ENCODE data around the gene STMP1.
"Not testable (repeated sequence)": the region's sequence is repeated elsewhere in the genome, so short reads cannot be mapped to it uniquely, and the experiment has no call there.

Gene STMP1

DNA sequence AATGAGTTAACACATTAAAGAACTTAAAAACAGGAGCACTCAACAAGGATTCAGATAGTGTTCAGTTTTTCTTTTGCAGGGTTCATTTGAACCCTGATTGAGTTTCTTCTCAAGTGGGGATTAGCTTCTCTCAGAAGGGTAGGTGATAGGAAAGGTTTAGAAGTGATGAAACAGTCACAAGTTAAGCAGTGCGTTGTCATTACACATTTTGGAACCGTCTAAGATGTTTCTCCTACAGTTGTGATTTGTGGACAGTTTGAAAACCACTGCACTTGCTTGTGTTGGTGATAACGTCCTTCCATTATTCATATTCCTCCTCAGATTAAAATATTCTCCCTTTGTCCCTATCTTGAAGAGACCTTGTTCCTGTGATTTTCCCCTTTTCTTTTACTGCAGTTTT, 2.7 kb downstream of the STMP1 start:
- DNase-seq, result no peak

DNA sequence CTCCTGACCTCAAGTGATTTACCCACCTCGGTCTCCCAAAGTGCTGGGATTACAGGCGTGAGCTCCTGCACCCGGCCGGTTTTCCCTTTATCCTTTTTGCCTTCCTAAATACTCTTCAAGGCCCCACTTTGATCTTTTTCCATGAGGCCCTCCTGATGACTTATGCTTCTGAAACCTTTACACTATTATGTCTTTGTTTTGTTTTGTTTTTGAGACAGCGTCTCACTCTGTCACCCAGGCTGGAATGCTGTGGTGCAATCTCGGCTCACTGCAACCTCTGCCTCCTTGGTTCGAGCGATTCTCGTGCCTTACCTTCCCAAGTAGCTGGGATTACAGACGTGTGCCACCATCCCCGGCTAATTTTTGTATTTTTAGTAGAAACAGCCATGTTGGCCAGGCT, 3.8 kb downstream of the STMP1 start:
- DNase-seq, result no peak

DNA sequence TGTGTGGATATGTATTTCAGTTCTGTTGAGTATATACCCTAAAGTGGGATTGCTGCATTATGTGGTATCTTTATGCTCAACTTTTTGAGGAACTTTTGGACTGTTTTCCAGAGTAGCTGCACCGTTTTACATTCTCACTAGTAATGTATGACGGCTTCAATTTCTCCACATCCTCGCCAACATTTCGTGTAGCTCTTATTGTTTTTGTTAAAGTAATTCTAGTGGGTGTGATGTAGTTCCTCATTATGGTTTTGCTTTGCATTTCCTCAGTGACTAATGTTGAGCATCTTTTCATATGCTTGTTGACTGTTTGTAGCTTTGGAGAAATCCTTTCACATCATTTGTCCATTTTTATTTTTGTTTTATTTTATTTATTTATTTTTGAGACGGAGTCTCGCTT, 4.5 kb downstream of the STMP1 start:
- no peak for DNase-seq

DNA sequence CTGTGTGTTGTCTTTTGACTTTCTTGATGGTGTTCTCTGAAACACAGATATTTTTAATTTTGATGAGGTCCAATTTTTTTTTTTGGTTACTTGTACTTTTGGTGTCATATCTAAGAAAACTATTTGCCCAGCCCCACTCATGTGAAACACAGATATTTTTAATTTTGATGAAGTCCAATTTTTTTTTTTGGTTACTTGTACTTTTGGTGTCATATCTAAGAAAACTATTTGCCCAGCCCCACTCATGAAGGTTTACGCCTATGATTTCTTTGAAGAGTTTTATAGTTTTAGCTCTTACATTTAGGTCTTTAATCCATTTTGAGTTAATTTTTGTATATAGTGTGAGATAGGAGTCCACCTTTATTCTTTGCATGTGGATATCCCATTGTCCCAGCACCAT, 5.3 kb downstream of the STMP1 start:
- not testable (repeated sequence) for DNase-seq

DNA sequence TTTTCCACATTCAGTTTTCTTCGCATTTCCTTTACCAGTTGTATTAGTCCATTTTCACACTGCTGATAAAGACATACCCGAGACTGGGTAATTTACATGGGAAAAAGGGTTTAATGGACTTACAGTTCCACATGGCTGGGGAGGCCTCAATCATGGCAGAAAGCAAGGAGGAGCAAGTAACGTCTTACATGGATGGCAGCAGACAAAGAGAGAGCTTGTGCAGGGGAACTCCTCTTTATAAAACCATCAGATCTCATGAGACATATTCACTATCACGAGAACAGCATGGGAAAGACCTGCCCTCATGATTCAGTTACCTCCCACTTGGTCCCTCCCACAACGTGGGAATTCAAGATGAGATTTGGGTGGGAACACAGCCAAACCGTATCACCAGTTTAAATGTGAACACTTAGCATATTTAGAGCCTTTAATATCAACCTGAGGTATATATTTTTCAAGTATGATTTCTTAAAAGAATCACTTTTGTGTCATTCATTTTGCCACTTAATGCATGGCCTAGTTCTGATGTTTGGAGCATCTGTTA, 6.6 kb downstream of the STMP1 start:
- not testable (repeated sequence) for DNase-seq

DNA sequence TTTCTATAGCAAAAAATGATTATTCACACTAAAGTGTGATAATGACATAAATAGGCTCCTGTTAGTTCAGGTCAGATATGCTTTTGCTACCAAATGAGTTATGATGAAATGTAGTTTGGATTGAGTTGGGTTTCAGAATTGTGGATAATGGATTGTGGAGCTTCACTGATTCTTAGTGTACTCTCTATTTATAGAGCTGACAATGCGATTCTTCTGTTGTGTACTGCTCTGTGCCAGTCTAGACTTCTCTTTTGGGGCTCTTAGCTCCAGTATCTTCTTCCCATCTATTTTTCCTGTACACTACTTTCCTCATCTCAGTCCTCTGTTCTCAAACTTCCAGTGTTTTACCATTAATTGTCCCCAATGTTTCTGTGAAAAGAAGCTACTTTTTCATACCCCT, 7.5 kb downstream of the STMP1 start:
- no peak for DNase-seq

DNA sequence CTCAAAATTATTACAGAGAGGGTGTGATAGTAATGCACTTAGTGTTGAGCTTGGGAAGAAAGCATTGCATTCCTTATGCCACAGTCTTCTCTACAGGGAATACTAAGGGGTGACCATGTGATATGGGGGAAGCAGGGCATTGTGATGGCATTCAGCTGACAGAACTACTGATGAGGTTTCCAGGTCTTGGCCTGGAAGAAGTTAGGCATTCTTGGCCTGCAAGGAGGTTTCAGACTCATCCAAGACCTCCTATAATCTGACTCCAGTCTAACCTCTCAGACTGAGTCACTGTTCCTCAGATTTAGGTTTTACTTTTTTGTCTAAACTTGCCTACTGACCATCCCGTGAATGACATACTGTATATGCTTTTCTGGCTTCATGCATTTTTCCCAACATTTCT, 7.9 kb downstream of the STMP1 start:
- DNase-seq, result no peak

DNA sequence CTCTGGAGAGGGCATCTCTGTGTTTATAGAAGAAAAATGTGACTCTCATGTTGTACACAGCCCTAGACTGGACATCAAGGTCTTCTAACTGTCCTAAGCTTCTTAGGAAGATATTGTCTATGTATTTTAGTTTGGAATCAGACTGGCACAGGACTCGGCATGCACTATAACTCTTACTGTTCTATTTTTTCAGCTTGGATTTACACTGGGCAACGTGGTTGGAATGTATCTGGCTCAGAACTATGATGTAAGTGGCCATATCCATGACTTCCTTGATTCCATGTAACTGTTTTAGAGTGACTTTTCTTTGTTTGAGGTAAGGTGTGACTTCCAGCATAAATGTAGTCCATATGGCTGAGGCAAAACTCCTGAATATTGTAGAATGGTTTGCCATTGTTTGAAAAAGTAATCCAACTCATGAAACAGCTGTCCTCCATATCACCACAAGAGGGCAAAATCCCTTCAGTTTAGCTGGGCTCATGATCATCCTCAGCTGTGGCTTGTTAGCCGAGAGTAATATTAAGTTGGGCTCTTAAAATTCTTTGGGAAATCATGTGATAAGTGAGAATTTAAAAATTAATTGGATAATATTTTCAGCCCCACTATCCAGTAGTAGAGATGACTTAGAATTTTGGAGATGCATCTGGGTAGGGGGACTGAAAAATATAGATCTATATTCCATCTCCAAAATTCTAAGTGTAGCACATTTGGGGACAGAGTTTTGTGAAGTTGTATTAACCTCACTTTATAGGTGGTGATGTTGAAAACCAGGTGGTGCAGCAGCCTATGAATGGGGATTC, 10.4 kb downstream of the STMP1 start:
- DNase-seq, result no peak

DNA sequence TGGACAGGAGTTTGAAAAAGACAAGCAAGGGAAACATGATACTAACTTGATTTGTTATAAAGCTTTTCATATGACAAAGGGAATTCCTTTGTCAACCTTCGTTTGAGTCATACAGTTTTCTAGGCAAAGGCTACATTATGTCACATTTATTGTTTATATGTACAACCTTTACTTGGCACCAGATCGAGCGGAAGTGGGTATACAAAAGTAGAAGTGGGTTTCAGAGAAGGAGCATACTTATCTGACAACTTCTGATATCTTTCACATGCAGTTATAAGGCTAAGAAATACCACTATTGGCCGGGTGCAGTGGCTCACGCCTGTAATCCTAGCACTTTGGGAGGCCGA, 11.0 kb downstream of the STMP1 start:
- DNase-seq, result no peak

DNA sequence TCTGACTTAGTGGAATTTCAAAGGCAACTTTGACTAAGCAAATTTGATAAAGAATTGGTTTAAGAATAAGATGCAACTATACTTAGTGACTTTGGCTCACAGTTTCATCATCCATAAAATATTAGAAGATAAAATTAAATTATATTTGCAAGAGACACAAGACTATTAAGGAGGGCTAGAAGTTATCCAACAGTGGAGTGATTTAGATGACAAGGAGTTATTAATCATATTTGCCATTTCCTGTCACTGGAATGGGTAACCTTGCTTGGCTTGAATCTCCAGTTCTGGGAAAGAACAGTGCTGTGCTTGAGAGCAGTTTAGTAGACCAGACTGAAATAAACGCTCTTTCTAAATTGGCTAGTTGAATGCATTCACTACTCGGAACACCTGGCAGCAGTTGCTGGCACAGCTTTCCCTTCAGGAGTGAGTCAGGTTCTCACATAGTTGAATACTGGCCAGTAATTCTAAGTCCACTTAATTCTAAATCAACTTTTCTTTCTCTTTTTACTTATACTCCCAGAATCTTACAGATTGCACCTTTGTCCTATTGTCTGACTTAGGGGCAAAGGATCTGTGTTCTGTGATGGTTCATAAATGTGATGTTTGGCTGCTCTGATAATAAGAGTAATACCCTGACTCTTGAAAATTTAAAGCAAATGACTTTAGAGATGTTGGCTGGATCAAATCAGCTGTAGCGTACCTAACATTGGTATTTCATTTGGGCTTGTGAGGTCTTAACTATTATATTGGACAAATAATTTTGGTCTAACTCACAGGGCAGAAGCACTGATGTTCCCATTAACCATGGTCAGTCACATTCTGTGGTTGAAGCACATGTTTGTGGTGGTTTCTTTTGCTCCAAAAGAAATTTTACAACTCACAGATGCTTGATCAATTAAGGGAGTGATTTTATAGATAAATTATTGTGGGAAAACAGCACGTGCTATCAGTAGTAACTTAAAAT, 16.6 kb downstream of the STMP1 start:
- peak; percentile 77 for DNase-seq

DNA sequence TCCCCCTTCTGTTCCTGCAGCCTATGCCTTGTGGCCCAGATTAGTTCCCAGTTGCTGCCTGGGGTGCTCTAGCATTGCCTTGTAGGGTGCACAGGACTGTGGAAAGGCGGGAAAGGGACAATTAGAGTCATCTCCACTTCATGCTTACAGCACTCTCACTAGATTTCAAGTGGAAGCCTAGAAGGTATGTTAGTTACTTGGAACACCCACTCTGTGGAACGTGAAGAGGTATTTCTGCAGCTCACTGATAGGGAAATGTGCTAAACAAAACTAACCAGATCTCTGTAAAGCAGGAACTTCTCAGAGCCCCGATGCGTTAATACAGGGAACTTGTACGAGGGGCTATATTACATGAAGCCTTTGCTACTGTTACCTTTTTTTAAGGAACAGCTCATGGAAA, 19.4 kb downstream of the STMP1 start:
- no peak for DNase-seq

DNA sequence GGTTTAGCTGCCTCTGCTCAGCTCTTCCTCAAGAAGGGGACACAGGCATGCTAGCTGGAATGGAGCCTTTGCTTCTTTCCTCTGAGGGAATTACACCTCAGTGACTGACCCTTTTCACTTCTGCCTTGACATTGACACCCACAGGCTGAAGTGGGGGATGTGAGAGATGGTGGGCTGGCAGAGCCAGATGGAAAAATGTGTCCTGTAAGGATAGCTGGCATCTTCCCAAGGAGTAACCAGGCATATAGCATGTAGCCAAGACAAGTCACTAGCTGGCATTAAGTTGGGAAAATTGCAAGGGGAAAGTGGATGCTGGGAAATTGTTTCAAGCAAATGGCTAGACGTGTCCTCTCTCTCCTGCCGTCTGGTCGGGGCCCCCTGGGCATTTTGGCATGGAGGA, 19.9 kb downstream of the STMP1 start:
- DNase-seq, result peak; percentile 29

DNA sequence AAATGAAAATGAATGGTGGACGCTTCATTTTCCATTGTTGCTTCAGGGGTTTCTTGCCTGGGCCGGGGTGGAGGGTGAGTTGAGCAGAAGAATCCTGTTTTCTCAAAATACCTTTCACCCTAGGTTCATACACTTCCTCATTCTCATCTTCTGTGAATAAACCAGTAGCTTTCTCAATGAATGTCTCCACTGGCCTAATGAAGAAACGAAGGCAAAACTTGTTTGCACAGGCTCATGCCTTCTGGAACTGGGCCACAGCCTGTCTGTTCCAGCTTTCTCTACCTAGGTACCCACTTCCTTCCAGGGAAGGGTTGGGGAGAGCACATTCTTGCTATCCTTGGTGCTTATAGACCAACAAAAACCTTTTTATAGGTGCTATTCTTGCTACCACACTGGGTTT, 21.3 kb downstream of the STMP1 start:
- DNase-seq, result no peak

DNA sequence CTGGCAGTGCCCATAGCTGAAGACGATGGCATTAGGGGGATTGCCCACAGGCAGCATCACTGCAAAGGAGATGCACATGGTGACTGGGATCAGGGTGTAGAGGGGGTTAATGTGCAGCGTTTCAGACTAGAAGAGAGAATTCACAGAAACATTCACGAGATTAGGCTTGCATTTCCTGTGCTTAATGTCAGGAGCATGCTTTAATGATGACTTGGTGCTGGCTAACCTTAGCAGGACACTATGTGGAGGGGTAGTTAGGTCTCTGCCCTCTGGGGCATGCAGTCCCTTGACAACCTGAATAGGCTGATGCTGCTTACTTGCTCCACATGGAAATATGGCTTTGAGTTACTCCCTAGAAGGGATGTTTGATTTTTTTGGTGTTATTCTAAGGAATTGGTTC, 21.8 kb downstream of the STMP1 start:
- no peak for DNase-seq

DNA sequence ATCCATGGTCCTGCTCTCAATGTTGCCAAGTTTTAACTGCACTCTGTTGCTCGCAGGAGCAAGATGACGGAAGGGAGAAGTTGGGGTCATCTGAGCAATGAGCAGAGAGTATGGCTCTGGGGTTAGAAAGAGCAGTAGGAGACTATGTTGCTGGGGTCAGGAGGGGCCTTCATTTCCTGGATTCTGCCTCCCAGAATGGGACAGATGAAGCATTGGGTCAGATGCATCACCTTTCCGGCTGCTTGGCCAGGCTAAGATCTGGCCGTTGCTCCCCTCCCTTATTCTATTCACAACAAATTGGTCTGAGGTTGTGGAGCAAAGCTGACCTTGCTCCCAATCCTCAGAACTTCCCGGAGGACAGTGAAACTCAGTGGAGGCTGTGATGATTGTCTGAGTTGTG, 22.4 kb downstream of the STMP1 start:
- DNase-seq, result no peak

DNA sequence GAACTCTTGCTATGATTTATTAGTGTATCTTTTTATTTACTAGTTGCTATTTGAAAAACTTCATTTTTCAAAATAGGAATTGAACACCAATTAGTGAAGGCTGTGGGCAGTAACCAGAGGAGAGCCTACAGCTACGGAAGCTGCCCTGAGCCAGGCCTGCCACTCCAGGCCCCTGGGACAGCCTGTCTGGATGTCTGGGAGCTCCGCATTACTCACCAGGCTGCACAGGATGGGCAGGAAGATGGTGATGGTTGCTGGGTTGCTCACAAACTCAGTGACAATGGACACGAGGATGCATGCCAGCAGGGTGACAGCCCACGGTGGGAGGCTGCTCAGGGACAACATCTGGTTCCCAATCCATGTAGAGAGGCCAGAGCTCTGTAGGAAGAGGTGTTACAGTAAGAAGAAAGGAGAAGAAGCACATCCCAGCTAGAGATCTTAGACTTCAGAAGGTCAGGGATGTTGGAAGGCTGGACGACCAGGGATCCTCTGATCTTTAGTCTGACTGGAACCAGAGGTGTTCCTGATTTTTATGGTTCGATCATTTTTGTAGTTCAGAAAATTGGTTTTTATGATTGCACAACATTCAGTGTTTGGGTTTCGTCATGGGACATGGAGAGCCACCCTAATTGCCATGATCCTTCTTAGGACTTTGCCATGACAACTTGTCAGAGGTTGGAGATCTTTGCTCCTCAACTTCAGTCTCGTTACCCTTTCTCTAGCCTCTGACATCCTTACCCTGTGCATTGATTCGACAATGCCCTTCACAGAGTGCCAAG, 23.2 kb downstream of the STMP1 start:
- no peak for DNase-seq

DNA sequence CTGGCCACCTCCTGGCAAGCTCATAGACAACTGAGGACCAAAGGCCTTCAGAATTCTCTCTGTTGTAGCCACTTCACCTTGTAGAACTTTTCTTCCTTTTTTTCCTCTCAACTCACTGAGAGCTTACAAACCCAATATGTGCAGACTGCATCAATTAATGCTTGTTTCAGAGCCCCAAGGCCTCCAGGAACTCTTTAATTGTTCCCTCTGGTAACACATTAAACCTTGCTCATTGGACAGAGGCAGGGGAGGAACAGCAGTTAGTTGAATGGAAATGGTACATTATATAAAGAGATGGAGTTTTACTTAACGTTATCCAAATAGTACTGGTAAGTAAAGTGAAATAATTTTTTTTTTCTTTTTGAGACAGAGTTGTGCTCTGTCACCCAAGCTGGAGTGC, 25.2 kb downstream of the STMP1 start:
- DNase-seq, result no peak

DNA sequence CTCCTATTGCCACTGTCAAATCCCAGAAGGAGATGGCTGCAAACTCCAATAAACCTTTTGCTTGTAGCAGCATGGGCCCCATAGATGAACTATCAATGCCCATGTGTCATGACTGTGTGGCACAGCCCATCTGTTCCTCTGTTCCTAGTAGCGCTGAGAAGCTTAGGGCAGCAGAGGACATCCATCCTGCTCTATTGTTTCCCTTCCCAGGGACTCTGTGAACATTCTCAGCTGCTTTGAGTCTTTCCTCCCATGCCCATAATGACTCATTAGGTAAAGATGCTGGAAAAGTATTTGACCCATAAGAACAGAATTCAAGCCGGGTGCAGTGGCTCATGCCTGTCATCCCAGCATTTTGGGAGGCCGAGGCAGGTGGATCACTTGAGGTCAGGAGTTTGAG, 28.3 kb downstream of the STMP1 start:
- DNase-seq, result no peak

DNA sequence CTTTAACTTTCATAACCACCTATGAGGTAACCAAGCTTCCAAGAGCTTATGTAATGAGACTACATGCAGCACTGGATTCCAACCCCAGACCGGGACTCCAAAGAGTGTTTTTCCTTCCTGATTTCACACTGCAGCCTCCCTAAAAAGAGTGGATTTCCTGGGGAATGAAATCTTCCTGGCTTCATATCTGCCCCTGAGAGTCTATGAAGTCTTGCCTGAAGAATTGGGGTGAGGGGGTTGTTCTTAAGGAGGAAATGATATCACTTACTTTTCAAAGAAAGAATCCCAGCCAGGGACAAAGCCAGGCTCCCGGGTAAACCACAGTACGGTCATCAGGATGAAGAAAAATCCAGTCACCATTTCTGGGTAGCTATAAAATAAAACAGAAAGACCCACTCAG, 29.7 kb downstream of the STMP1 start:
- no peak for DNase-seq

DNA sequence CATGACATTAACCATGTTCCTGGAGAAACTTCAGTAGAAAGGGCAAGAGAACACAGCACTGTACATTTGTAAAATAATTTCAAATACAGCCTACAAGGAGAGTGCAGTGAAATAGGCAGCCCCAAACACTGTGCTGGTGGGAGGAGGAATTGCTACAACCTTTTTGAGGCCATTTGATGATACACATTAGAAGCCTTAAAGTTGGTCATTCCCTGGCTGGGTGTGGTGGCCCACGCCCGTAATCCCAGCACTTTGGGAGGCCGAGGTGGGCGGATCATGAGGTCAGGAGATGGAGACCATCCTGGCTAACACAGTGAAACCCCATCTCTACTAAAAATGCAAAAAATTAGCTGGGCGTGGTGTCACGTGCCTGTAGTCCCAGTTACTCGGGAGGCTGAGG, 30.3 kb downstream of the STMP1 start:
- not testable (repeated sequence) for DNase-seq

DNA sequence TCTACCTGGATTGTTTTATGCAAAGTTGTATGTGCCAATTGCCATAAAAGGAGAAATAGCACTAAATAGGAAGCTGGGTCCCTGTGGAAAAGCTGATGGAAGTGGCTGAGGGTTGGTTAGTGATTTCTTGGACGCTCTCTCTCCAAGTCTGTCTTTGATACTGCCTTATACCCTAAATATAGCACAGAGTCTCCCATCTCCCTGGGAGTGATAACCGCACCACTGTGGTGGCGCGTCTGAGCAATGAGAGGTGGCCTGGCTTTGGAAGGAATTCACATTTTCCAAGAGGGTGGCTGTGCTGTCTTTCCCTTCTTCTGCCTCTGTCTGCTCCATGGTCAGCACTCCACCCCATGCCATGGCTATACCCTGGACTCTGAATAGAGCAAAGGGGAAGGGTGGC, 31.2 kb downstream of the STMP1 start:
- no peak for DNase-seq

DNA sequence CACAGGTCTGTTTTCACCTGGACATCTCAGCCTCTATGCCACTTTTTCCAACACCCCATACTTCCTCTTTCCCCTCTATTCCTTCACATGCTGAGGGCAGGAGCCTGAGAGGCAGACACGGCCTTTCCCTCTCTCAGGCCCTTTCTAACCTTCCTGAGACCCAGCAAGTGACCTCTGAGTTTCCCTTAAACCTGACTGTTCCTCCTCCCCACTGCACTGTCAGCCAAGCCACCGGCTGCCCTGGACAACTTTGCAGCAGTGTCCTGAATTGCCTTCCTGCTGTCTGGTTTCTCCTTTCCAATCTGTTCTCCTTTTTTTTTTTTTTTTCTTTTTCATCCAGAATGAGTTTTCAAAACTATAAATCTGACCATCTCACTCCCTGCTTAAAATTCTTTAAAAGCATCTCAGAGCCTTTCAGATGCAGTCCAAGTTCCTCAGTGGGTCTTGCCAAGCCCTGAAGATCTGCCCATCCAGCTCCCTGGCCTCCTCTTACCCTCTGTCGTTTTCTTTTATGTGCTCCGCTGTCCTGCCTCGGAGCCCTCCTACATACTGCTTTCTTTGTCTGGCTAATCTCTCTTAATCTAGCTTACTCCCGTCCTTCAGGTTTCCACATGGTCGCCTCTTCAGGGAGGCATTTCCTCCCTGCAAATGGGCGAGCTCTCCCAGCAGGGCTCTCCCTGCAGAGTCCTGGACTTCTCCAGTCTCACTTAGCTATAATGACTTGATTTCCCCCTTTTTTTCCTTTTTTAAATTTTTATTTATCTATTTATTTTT, 35.1 kb downstream of the STMP1 start:
- no peak for DNase-seq

Measured in femur (tissue), 1 donor.